ENCODE results near the gene RNF40.

DNA sequence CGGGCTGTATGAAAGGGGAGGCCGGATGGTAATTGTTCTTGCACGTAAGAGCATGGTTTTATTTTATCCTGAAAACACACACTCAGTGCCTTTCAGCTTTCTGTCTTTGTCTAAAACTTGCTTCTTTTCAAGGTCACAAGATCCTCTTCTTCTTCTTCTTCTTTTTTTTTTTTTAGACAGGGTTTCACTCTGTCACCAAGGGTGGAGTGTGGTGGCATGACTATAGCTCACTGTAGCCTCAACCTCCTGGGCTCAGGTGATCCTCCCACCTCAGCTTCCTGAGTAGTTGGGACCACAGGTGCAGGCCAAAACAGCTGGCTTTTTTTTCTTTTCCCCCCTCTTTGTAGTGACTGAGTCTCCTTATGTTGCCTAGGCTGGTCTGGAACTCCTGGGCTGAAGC is 40.8 kb downstream of the RNF40 start:
- no peak for TF ChIP-seq SIN3A (IDR thresholded peaks at IDR 0.05; ENCODE audit: borderline replicate concordance, insufficient read depth, low read length)
- TF ChIP-seq POLR2AphosphoS5 (IDR thresholded peaks at IDR 0.05; ENCODE audit: low read depth, low read length), result no peak
- TF ChIP-seq, protein P1, sequence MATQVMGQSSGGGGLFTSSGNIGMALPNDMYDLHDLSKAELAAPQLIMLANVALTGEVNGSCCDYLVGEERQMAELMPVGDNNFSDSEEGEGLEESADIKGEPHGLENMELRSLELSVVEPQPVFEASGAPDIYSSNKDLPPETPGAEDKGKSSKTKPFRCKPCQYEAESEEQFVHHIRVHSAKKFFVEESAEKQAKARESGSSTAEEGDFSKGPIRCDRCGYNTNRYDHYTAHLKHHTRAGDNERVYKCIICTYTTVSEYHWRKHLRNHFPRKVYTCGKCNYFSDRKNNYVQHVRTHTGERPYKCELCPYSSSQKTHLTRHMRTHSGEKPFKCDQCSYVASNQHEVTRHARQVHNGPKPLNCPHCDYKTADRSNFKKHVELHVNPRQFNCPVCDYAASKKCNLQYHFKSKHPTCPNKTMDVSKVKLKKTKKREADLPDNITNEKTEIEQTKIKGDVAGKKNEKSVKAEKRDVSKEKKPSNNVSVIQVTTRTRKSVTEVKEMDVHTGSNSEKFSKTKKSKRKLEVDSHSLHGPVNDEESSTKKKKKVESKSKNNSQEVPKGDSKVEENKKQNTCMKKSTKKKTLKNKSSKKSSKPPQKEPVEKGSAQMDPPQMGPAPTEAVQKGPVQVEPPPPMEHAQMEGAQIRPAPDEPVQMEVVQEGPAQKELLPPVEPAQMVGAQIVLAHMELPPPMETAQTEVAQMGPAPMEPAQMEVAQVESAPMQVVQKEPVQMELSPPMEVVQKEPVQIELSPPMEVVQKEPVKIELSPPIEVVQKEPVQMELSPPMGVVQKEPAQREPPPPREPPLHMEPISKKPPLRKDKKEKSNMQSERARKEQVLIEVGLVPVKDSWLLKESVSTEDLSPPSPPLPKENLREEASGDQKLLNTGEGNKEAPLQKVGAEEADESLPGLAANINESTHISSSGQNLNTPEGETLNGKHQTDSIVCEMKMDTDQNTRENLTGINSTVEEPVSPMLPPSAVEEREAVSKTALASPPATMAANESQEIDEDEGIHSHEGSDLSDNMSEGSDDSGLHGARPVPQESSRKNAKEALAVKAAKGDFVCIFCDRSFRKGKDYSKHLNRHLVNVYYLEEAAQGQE (IDR thresholded peaks at IDR 0.05; ENCODE audit: insufficient read depth in 1 of 2, low read depth in 2 of 2, low read length in 2 of 2), result no peak
- no peak for TF ChIP-seq TAF1 (IDR thresholded peaks at IDR 0.05; ENCODE audit: borderline replicate concordance, insufficient read depth, low read length)
